Measurements from ENCODE around the gene MAVS. TPM values are rescaled to one million over a fixed set of nuclear protein-coding genes. Genes with fewer than 3 reads are reported as not detected.
A peak's percentile ranks its signal among the peaks of the same experiment; 100 is the strongest.

MAVS gene
- polyA plus RNA-seq, 1 experiment: 17.4 TPM

- POLR2A ChIA-PET: no interaction called here
- DNase-seq (ENCODE audit: low read depth): no peak
- no peaks in the 10 kb centered on the region for H3K27me3 ChIP-seq (ENCODE audit: control insufficient read depth, insufficient read depth, low read length)
- H3K4me3 ChIP-seq (ENCODE audit: low read depth, low read length): no peak overlapping the region
- no peak for TF ChIP-seq CTCF (IDR thresholded peaks at IDR 0.05; ENCODE audit: insufficient read depth, low read depth, low read length)
- H3K36me3 ChIP-seq (ENCODE audit: control insufficient read depth, insufficient read depth, low read length): no peaks in the 10 kb centered on the region
- CTCF ChIA-PET: interaction anchor here (1.2 to 11.8 kb wide), 2 partner anchors 10 to 28 kb away, joined by 3 to 248 read pairs; partner anchors contain the start of genes CENPB and SPEF1
Observed at GRCh38 chr20:3814928-3815495, 31.6 kb upstream of the MAVS start.

DNA sequence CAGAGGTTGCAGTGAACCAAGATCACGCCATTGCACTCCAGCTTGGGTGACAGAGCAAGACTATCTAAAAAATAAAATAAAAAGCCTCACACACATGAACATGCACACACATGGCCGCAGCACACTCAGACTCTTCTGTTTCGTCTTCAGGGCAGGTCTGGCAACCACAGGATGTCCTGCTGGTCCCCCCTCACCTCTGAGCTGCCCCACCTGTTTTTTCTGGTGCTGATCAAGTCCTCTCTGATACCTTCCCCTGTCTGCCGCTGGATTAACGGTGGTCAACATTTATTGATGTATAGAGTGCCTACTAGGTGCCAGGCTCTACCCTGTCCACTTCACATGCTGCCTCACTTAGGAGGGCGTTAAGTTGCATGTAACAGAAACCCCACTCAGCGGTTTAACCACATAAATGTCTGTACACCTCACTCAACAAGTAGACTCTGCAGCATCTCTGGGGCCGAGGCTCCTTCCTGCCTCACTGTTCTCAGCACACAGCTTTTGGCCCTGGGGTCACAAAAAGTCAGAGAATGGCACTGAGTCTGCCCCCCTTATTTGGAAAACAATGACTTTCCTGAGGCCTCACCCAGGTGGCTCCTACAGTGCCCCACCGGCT is 30.8 kb upstream of the MAVS start:
- no peaks in the 10 kb centered on the region for H3K27me3 ChIP-seq (ENCODE audit: control insufficient read depth, insufficient read depth, low read length)
- CTCF ChIA-PET: interaction anchor here (1.7 to 11.8 kb wide), 2 partner anchors 17 to 29 kb away, joined by 3 to 248 read pairs; partner anchors contain the start of genes CENPB and SPEF1
- no peak for TF ChIP-seq CTCF (IDR thresholded peaks at IDR 0.05; ENCODE audit: insufficient read depth, low read depth, low read length)

DNA sequence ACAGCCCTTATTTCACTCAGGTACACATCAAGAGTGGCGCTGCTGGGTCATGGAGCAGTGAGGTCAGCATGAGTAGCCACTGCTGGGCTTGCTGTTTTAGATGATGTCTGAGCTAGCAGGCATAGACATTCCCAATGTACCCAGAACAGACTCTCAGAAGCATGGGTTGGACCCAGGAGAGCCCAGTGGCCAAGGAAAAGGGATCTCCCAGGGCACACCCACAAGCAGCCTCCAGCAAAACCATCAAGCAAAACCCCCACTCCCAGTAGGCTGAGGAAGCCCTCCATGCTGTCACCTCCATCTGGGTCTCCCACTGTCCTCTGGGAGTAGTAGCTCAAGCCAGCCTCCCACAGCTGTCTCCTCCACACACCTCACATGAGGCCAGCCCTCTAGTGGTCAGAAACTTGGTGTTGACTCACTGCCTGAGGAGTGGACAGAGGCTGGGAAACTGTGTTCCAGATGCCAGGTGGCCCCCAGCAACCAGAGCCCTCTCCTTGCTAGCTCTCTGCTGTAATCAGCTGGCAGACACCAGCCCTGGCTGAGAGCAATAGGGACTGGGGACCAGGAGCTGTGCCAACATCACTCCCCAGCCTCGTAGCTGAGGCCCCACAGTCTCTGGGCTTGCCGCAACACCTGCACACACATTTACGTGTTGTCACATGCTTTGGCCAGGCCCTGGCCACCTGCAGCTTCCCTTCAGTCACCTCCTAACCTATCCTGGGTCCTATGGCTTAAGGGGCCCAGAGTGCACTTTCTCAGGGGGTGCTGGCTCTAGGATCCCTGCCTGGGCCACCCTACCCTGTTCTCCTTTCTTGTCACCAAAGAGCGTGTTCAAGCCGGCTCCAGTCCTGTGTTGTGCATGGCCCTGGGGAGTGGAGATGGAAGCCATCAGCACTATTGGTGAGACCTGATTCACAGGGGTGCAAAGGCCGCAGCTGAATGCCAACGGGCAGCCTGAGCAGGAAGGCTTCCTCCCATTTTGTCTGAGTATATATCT is 28.2 kb upstream of the MAVS start:
- Histone ChIP-seq H3K27me3 (ENCODE audit: control insufficient read depth, insufficient read depth, low read length) (no peaks in the 10 kb centered on the region), H3K36me3 (ENCODE audit: control insufficient read depth, insufficient read depth, low read length) (peaks cover 3% of the 10 kb centered on the region), H3K4me3 (ENCODE audit: low read depth, low read length) (no peak overlapping the region)
- ChIA-PET CTCF (interaction anchor here (0.7 to 11.8 kb wide), 27 partner anchors 13 to 267 kb away, joined by 3 to 248 read pairs (median 4); partner anchors contain the start of genes ADAM33, ADISSP, CDC25B and CENPB), POLR2A (interaction anchor here (0.7 kb wide), 1 partner anchor 142 kb away, joined by 5 read pairs; no protein-coding TSS in a partner anchor)
- no peak for DNase-seq (ENCODE audit: low read depth)
- TF ChIP-seq CTCF (IDR thresholded peaks at IDR 0.05; ENCODE audit: insufficient read depth, low read depth, low read length): peak; percentile 84

More for the DNA sequence above, 30.8 kb upstream of the MAVS start:
- Histone ChIP-seq H3K4me3 (ENCODE audit: low read depth, low read length) (no peak overlapping the region), H3K36me3 (ENCODE audit: control insufficient read depth, insufficient read depth, low read length) (no peaks in the 10 kb centered on the region)
- no peak for DNase-seq (ENCODE audit: low read depth)
- POLR2A ChIA-PET: no interaction called here

DNA sequence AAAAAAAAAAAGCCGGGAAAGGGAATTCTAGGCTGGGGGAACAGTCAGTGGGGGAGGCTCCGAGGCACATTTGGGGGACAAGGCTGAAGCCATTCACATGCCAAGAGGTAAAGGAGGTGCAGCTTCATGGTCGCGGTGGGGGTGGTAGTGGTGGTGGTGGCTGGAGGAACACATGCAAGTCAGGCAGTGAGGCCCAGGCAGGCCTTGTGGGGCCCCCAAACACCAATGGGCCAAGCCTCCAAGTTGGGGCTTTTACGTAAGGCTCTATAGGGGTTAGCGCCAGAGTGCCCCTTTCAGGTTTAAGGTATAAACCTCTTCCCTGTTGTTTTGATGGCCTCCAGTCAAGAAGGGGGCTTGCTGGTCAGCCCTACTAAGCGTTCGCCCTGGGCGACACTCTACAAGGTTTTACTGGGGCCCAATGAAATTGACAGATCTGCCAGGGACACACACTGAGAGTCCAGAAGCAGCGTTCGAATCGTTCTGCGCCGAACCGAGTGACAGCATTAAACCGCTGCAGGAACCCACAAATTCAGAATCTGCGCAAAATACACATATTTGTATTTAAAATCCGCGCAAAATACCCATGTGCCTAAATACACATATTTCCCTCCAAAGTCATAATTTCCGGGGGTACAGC is 27.1 kb upstream of the MAVS start:
- POLR2A ChIA-PET: interaction anchor here (1.2 to 1.3 kb wide), 2 partner anchors 33 to 38 kb away, joined by 4 to 5 read pairs; partner anchors contain the start of genes CENPB and SPEF1
- no peaks in the 10 kb centered on the region for H3K27me3 ChIP-seq (ENCODE audit: control insufficient read depth, insufficient read depth, low read length)
- H3K36me3 ChIP-seq (ENCODE audit: control insufficient read depth, insufficient read depth, low read length): peaks cover 11% of the 10 kb centered on the region
- no peak for TF ChIP-seq CTCF (IDR thresholded peaks at IDR 0.05; ENCODE audit: insufficient read depth, low read depth, low read length)
- CTCF ChIA-PET: interaction anchor here (0.9 to 11.8 kb wide), 21 partner anchors 14 to 266 kb away, joined by 3 to 248 read pairs (median 5); partner anchors contain the start of genes ADISSP, CDC25B, CENPB and SPEF1
- peak overlapping the region; percentile 54 for H3K4me3 ChIP-seq (ENCODE audit: low read depth, low read length)
- no peak for DNase-seq (ENCODE audit: low read depth)
